MM.1S (cell line): ENCODE measurements around the gene GRM5.

Source experiments
- DNase-seq: peaks from one replicate; pipeline ENCODE4 v3.0.0-alpha.2; 2015
- H2AFZ ChIP-seq: fragments of 300-600 bp; sonication (generic); 2 replicates; pipeline ENCODE4 v1.6.0; 2016; ENCODE audit warnings: antibody characterized with exemption, low read length
- H3F3A ChIP-seq: fragments of 300-600 bp; sonication (generic); 2 replicates; pipeline ENCODE4 v1.6.1; 2016; ENCODE audit warnings: mild to moderate bottlenecking, antibody characterized with exemption, low read length, moderate library complexity, mixed read lengths; ENCODE audit not compliant: insufficient read depth
- H3K27ac ChIP-seq: fragments of 300-600 bp; sonication (generic); 2 replicates; pipeline ENCODE4 v1.5.1; 2016; ENCODE audit warnings: mild to moderate bottlenecking, low read length
- H3K27me3 ChIP-seq: fragments of 300-600 bp; sonication (generic); replicated peaks from 2 replicates; pipeline ENCODE4 v1.6.0; 2016; ENCODE audit warnings: low read length; ENCODE audit not compliant: insufficient read depth
- H3K36me3 ChIP-seq: fragments of 300-600 bp; sonication (generic); replicated peaks from 2 replicates; pipeline ENCODE4 v1.6.1; 2016; ENCODE audit warnings: mild to moderate bottlenecking, low read length, mixed read lengths; ENCODE audit not compliant: insufficient read depth
- H3K4me1 ChIP-seq: fragments of 300-600 bp; sonication (generic); 2 replicates; pipeline ENCODE4 v1.6.1; 2016; ENCODE audit warnings: low read length, mixed read lengths
- H3K4me2 ChIP-seq: fragments of 300-600 bp; sonication (generic); 2 replicates; pipeline ENCODE4 v1.6.0; 2016; ENCODE audit warnings: low read depth, low read length
- H3K4me3 ChIP-seq: fragments of 300-600 bp; sonication (generic); 2 replicates; pipeline ENCODE4 v1.5.1; 2016; ENCODE audit warnings: low read length, mixed read lengths
- H3K79me2 ChIP-seq: fragments of 300-600 bp; sonication (generic); 2 replicates; pipeline ENCODE4 v1.6.1; 2016; ENCODE audit warnings: mixed run types, low read length, mixed read lengths
- H3K9ac ChIP-seq: fragments of 300-600 bp; sonication (generic); 2 replicates; pipeline ENCODE4 v1.6.1; 2016; ENCODE audit warnings: low read length, mixed read lengths
- H3K9me2 ChIP-seq: fragments of 300-600 bp; sonication (generic); replicated peaks from 2 replicates; pipeline ENCODE4 v1.6.1; 2016; ENCODE audit warnings: mild to moderate bottlenecking, low read length, mixed read lengths; ENCODE audit not compliant: insufficient read depth
- H3K9me3 ChIP-seq: fragments of 300-600 bp; sonication (generic); replicated peaks from 2 replicates; pipeline ENCODE4 v1.6.1; 2016; ENCODE audit warnings: mild to moderate bottlenecking, low read length, mixed read lengths; ENCODE audit not compliant: insufficient read depth
- H4K20me1 ChIP-seq: fragments of 300-600 bp; sonication (generic); 2 replicates; pipeline ENCODE4 v1.6.1; 2016; ENCODE audit warnings: mild to moderate bottlenecking, low read length, moderate library complexity, mixed read lengths; ENCODE audit not compliant: insufficient read depth
- CTCF ChIP-seq: fragments of 300-600 bp; sonication (generic); IDR thresholded peaks from 2 replicates; pipeline ENCODE4 v1.5.1; 2016; ENCODE audit warnings: antibody characterized with exemption, low read length, mixed read lengths
- EZH2 ChIP-seq: fragments of 300-600 bp; sonication (generic); optimal IDR thresholded peaks from 2 replicates; pipeline ENCODE3; 2017; ENCODE audit warnings: low read depth, mild to moderate bottlenecking, antibody characterized with exemption, low read length, mixed read lengths
- EZH2phosphoT487 ChIP-seq: fragments of 300-600 bp; sonication (generic); IDR thresholded peaks from 2 replicates; pipeline ENCODE4 v1.6.1; 2018; ENCODE audit warnings: antibody characterized with exemption, low read length

GRM5 gene

GRCh38 chr11:88632163-88632562 is 433.6 kb downstream of the GRM5 start:
- H3K36me3 ChIP-seq: no peaks in the 10 kb centered on the region
- no peaks in the 10 kb centered on the region for H3F3A ChIP-seq
- H3K27ac ChIP-seq: no peak overlapping the region
- H3K9ac ChIP-seq: no peak overlapping the region
- no peaks in the 10 kb centered on the region for H4K20me1 ChIP-seq
- no peaks in the 10 kb centered on the region for H3K9me3 ChIP-seq
- no peak overlapping the region for H2AFZ ChIP-seq
- H3K4me2 ChIP-seq: no peak overlapping the region
- DNase-seq: no peak
- no peaks in the 10 kb centered on the region for H3K79me2 ChIP-seq
- H3K4me3 ChIP-seq: no peak overlapping the region
- no peaks in the 10 kb centered on the region for H3K27me3 ChIP-seq
- no peaks in the 10 kb centered on the region for H3K4me1 ChIP-seq
- TF ChIP-seq EZH2phosphoT487 (no peak), EZH2 (no peak), CTCF (no peak)
- H3K9me2 ChIP-seq: no peaks in the 10 kb centered on the region

- no peaks in the 10 kb centered on the region for H3K36me3 ChIP-seq
- no peak overlapping the region for H3K9ac ChIP-seq
- no peak overlapping the region for H2AFZ ChIP-seq
- no peaks in the 10 kb centered on the region for H3K27me3 ChIP-seq
- H3F3A ChIP-seq: no peaks in the 10 kb centered on the region
- H3K9me3 ChIP-seq: no peaks in the 10 kb centered on the region
- no peak overlapping the region for H3K27ac ChIP-seq
- no peaks in the 10 kb centered on the region for H3K79me2 ChIP-seq
- no peak for TF ChIP-seq EZH2phosphoT487
- TF ChIP-seq EZH2: no peak
- no peak for TF ChIP-seq CTCF
- DNase-seq: no peak
- H4K20me1 ChIP-seq: no peaks in the 10 kb centered on the region
- no peak overlapping the region for H3K4me3 ChIP-seq
- no peaks in the 10 kb centered on the region for H3K9me2 ChIP-seq
- no peak overlapping the region for H3K4me2 ChIP-seq
- no peaks in the 10 kb centered on the region for H3K4me1 ChIP-seq
Measured at GRCh38 chr11:88631497-88631896, 434.3 kb downstream of the GRM5 start.

- H3K4me1 ChIP-seq: no peaks in the 10 kb centered on the region
- no peak overlapping the region for H3K4me3 ChIP-seq
- H3F3A ChIP-seq: no peaks in the 10 kb centered on the region
- no peaks in the 10 kb centered on the region for H3K36me3 ChIP-seq
- no peak for DNase-seq
- no peak overlapping the region for H3K9ac ChIP-seq
- no peaks in the 10 kb centered on the region for H3K9me3 ChIP-seq
- no peaks in the 10 kb centered on the region for H3K9me2 ChIP-seq
- no peak overlapping the region for H3K27ac ChIP-seq
- H3K79me2 ChIP-seq: no peaks in the 10 kb centered on the region
- TF ChIP-seq EZH2phosphoT487 (no peak), EZH2 (no peak), CTCF (no peak)
- H2AFZ ChIP-seq: no peak overlapping the region
- no peak overlapping the region for H3K4me2 ChIP-seq
- no peaks in the 10 kb centered on the region for H3K27me3 ChIP-seq
- no peaks in the 10 kb centered on the region for H4K20me1 ChIP-seq
Measured at GRCh38 chr11:88629496-88629895, 436.3 kb downstream of the GRM5 start.
